SK-N-SH (cell line): ENCODE measurements around the gene AZIN2.

Experiments
- SIN3A ChIP-seq: IDR thresholded peaks from 2 replicates; pipeline ENCODE4 v1.6.1; 2012; ENCODE audit warnings: low read depth, mild to moderate bottlenecking, low read length, moderate library complexity, borderline replicate concordance
- TAF1 ChIP-seq: IDR thresholded peaks from 2 replicates; pipeline ENCODE4 v1.6.1; 2012; ENCODE audit warnings: low read depth, mild to moderate bottlenecking, low read length, moderate library complexity, borderline replicate concordance
- TF ChIP-seq, protein P1 (sequence below): fragments of 200-600 bp; sonication (generic); IDR thresholded peaks from 2 replicates; pipeline ENCODE4 v1.6.1; 2017; ENCODE audit warnings: antibody characterized with exemption, mild to moderate bottlenecking, moderate library complexity

GRCh38 chr1:33061834-33062233 lies 19.1 kb upstream of the AZIN2 start:
- TF ChIP-seq, protein P1, sequence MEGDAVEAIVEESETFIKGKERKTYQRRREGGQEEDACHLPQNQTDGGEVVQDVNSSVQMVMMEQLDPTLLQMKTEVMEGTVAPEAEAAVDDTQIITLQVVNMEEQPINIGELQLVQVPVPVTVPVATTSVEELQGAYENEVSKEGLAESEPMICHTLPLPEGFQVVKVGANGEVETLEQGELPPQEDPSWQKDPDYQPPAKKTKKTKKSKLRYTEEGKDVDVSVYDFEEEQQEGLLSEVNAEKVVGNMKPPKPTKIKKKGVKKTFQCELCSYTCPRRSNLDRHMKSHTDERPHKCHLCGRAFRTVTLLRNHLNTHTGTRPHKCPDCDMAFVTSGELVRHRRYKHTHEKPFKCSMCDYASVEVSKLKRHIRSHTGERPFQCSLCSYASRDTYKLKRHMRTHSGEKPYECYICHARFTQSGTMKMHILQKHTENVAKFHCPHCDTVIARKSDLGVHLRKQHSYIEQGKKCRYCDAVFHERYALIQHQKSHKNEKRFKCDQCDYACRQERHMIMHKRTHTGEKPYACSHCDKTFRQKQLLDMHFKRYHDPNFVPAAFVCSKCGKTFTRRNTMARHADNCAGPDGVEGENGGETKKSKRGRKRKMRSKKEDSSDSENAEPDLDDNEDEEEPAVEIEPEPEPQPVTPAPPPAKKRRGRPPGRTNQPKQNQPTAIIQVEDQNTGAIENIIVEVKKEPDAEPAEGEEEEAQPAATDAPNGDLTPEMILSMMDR = no peak
- TF ChIP-seq SIN3A (no peak), TAF1 (no peak)
